ENCODE data around the gene CEP95. TPM values are rescaled to one million over a fixed set of nuclear protein-coding genes. Genes with fewer than 3 reads are reported as not detected.

Gene CEP95
- total and polyA plus RNA-seq, 2 of the 13 experiments (the other 11 are each of a cell fraction or from before 2014, with no cell fraction given), result 65.9 to 68.8 TPM

- 0 out of 2 replicates have a peak, but pooled peaks have one; percentile 71 for TF ChIP-seq ZNF672 (CRISPR knock-in tag; IDR thresholded peaks at IDR 0.05)
- 0 out of 2 replicates have a peak, but pooled peaks have one; percentile 10 for TF ChIP-seq ZFP41 (CRISPR knock-in tag; IDR thresholded peaks at IDR 0.05; ENCODE audit: borderline replicate concordance)
- TF ChIP-seq ZNF639 (CRISPR knock-in tag; conservative IDR thresholded peaks at IDR 0.05), result peak; percentile 91
- TF ChIP-seq ZNF275 (CRISPR knock-in tag; IDR thresholded peaks at IDR 0.05; ENCODE audit: borderline replicate concordance), result peak; percentile 84; the same call in 1 of the 2 replicates
- TF ChIP-seq ZNF101 (CRISPR knock-in tag; IDR thresholded peaks at IDR 0.05; ENCODE audit: borderline replicate concordance, low read depth), result 0 out of 2 replicates have a peak, but pooled peaks have one; percentile 30
- TF ChIP-seq SMYD3 (CRISPR knock-in tag; IDR thresholded peaks at IDR 0.05), result no peak
- TF ChIP-seq SMAD3 (CRISPR knock-in tag; IDR thresholded peaks at IDR 0.05), result peak; percentile 69; the same call in 1 of the 2 replicates
- peak; percentile 21; the same call in 1 of the 2 replicates for TF ChIP-seq SOX5 (CRISPR knock-in tag; IDR thresholded peaks at IDR 0.05; ENCODE audit: borderline replicate concordance)
- no peak for TF ChIP-seq HHEX (CRISPR knock-in tag; IDR thresholded peaks at IDR 0.05)
- TF ChIP-seq SKI (IDR thresholded peaks at IDR 0.05; ENCODE audit: partially characterized antibody), result peak; percentile 77
- TF ChIP-seq JUN (CRISPR knock-in tag; IDR thresholded peaks at IDR 0.05), result peak; percentile 74
- 0 out of 2 replicates have a peak, but pooled peaks have one; percentile 34 for TF ChIP-seq MED13 (CRISPR knock-in tag; IDR thresholded peaks at IDR 0.05)
- TF ChIP-seq, protein P1, sequence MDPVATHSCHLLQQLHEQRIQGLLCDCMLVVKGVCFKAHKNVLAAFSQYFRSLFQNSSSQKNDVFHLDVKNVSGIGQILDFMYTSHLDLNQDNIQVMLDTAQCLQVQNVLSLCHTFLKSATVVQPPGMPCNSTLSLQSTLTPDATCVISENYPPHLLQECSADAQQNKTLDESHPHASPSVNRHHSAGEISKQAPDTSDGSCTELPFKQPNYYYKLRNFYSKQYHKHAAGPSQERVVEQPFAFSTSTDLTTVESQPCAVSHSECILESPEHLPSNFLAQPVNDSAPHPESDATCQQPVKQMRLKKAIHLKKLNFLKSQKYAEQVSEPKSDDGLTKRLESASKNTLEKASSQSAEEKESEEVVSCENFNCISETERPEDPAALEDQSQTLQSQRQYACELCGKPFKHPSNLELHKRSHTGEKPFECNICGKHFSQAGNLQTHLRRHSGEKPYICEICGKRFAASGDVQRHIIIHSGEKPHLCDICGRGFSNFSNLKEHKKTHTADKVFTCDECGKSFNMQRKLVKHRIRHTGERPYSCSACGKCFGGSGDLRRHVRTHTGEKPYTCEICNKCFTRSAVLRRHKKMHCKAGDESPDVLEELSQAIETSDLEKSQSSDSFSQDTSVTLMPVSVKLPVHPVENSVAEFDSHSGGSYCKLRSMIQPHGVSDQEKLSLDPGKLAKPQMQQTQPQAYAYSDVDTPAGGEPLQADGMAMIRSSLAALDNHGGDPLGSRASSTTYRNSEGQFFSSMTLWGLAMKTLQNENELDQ (CRISPR knock-in tag; IDR thresholded peaks at IDR 0.05; ENCODE audit: borderline replicate concordance), result no peak
- peak; percentile 89 for TF ChIP-seq ZNF883 (CRISPR knock-in tag; IDR thresholded peaks at IDR 0.05; ENCODE audit: not compliant biosample characterization)
- peak; percentile 95 for TF ChIP-seq ZBTB2 (CRISPR knock-in tag; IDR thresholded peaks at IDR 0.05; ENCODE audit: low read depth)
- TF ChIP-seq ZFAT (CRISPR knock-in tag; conservative IDR thresholded peaks at IDR 0.05), result no peak; the same call in 1 of the 2 replicates
- TF ChIP-seq, protein P2, sequence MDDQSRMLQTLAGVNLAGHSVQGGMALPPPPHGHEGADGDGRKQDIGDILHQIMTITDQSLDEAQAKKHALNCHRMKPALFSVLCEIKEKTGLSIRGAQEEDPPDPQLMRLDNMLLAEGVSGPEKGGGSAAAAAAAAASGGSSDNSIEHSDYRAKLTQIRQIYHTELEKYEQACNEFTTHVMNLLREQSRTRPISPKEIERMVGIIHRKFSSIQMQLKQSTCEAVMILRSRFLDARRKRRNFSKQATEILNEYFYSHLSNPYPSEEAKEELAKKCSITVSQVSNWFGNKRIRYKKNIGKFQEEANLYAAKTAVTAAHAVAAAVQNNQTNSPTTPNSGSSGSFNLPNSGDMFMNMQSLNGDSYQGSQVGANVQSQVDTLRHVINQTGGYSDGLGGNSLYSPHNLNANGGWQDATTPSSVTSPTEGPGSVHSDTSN (CRISPR knock-in tag; IDR thresholded peaks at IDR 0.05; ENCODE audit: borderline replicate concordance), result peak; percentile 48; the same call in 1 of the 2 replicates
- peak; percentile 70; the same call in 1 of the 2 replicates for TF ChIP-seq ZNF253 (CRISPR knock-in tag; IDR thresholded peaks at IDR 0.05; ENCODE audit: borderline replicate concordance)
- no peak for TF ChIP-seq PAF1 (CRISPR knock-in tag; IDR thresholded peaks at IDR 0.05)
- peak; percentile 77 for TF ChIP-seq RXRA (CRISPR knock-in tag; IDR thresholded peaks at IDR 0.05)
- peak; percentile 75 for TF ChIP-seq RAD51 (IDR thresholded peaks at IDR 0.05; ENCODE audit: borderline replicate concordance)
- peak; percentile 75 for TF ChIP-seq ZNF317 (CRISPR knock-in tag; IDR thresholded peaks at IDR 0.05)
Observed at GRCh38 chr17:64506576-64507412, at the start of gene CEP95 (continued).

Measured in HepG2 (cell line).